ENCODE results near the gene IRGC. TPM values are rescaled to one million over a fixed set of nuclear protein-coding genes. Genes with fewer than 3 reads are reported as not detected.

The IRGC gene
- total RNA-seq, 3 donors from 2014 or later (not counting 1 experiment from before 2014, with no cell fraction given): not detected

DNA sequence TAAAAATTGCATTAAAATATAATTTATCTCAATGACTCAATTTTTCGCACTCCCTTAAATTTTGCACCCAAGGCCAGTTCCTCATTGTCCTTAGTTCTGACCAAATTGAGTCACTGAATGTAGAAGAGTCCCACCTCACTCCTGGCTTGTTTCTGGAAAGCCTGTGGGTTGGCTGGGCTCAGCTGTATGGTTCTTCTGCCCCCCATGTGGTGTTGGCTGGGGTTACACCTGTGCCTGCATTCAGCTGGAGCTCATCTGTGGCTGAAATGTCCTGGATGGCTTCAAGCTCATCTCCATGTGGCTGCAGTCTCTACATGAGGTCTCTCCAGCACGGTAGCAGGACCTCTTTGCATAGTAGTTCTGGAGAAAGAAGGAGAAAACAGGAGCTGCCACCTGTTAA, 7.2 kb upstream of the IRGC start:
- intact Hi-C loops (cut with micrococcal nuclease): no loop called here

GRCh38 chr19:43711751-43712355, 4.0 kb upstream of the IRGC start:
- DNase-seq: no peak
- no peak overlapping the region for H3K27ac Mint-ChIP-seq
- Histone ChIP-seq H3K4me1 (ENCODE audit: control insufficient read depth, insufficient read depth, low read length) (no peaks in the 10 kb centered on the region), H3K27me3 (ENCODE audit: control insufficient read depth, insufficient read depth, low read length) (no peaks in the 10 kb centered on the region), H3K4me3 (ENCODE audit: low read length) (no peak overlapping the region), H3K9me3 (ENCODE audit: control insufficient read depth, insufficient read depth, low read length) (peaks cover 2% of the 10 kb centered on the region), H3K36me3 (ENCODE audit: control insufficient read depth, insufficient read depth, low read length) (no peaks in the 10 kb centered on the region), H3K27ac (ENCODE audit: low read length) (no peak overlapping the region)
- H3K4me3 Mint-ChIP-seq: no peak overlapping the region
- intact Hi-C loops (cut with micrococcal nuclease): no loop called here
- no peaks in the 10 kb centered on the region for H3K9me3 Mint-ChIP-seq
- 81% methylated on average over 12 of the region's 12 CpGs for WGBS (ENCODE audit: insufficient coverage)
- no peak for TF ChIP-seq CTCF (IDR thresholded peaks at IDR 0.05)
- no peak for ATAC-seq
- H3K4me1 Mint-ChIP-seq: no peaks in the 10 kb centered on the region
- no peaks in the 10 kb centered on the region for H3K36me3 Mint-ChIP-seq
- peaks cover 0 to 10% of the 10 kb centered on the region in 2 donors for H3K27me3 Mint-ChIP-seq (ENCODE audit: low read depth in 2 of 2)

More for the DNA sequence above, 7.2 kb upstream of the IRGC start:
- H3K4me1 Mint-ChIP-seq: no peaks in the 10 kb centered on the region
- H3K4me3 ChIP-seq (ENCODE audit: low read length): no peak overlapping the region
- H3K9me3 Mint-ChIP-seq: no peaks in the 10 kb centered on the region
- DNase-seq (no peak), ATAC-seq (no peak)
- H3K9me3 ChIP-seq (ENCODE audit: control insufficient read depth, insufficient read depth, low read length): peaks cover 2% of the 10 kb centered on the region
- H3K27ac Mint-ChIP-seq: no peak overlapping the region
- H3K27me3 ChIP-seq (ENCODE audit: control insufficient read depth, insufficient read depth, low read length): no peaks in the 10 kb centered on the region
- H3K36me3 Mint-ChIP-seq: no peaks in the 10 kb centered on the region
- H3K27me3 Mint-ChIP-seq (ENCODE audit: low read depth in 2 of 2): peaks cover 10 to 13% of the 10 kb centered on the region in 2 donors
- whole genome bisulfite sequencing (ENCODE audit: insufficient coverage): 72% methylated on average over 1 of the region's 2 CpGs
- no peaks in the 10 kb centered on the region for H3K4me1 ChIP-seq (ENCODE audit: control insufficient read depth, insufficient read depth, low read length)
- no peak overlapping the region for H3K4me3 Mint-ChIP-seq
- TF ChIP-seq CTCF (IDR thresholded peaks at IDR 0.05): no peak
- H3K36me3 ChIP-seq (ENCODE audit: control insufficient read depth, insufficient read depth, low read length): no peaks in the 10 kb centered on the region
- H3K27ac ChIP-seq (ENCODE audit: low read length): no peak overlapping the region

- H3K9me3 ChIP-seq (ENCODE audit: control insufficient read depth, insufficient read depth, low read length): peaks cover 2% of the 10 kb centered on the region
- Mint-ChIP-seq H3K4me1 (no peaks in the 10 kb centered on the region), H3K27me3 (ENCODE audit: low read depth in 2 of 2) (peaks cover 0 to 10% of the 10 kb centered on the region in 2 donors), H3K9me3 (no peaks in the 10 kb centered on the region), H3K4me3 (no peak overlapping the region), H3K27ac (peak overlapping the region in 1 of 2 donors; percentile 45), H3K36me3 (no peaks in the 10 kb centered on the region)
- intact Hi-C loops (cut with micrococcal nuclease): no loop called here
- no peak for DNase-seq
- no peak for ATAC-seq
- H3K27me3 ChIP-seq (ENCODE audit: control insufficient read depth, insufficient read depth, low read length): no peaks in the 10 kb centered on the region
- no peak overlapping the region for H3K27ac ChIP-seq (ENCODE audit: low read length)
- no peaks in the 10 kb centered on the region for H3K36me3 ChIP-seq (ENCODE audit: control insufficient read depth, insufficient read depth, low read length)
- 83% methylated on average over 3 of the region's 3 CpGs for WGBS (ENCODE audit: insufficient coverage)
- no peak overlapping the region for H3K4me3 ChIP-seq (ENCODE audit: low read length)
- no peak for TF ChIP-seq CTCF (IDR thresholded peaks at IDR 0.05)
- no peaks in the 10 kb centered on the region for H3K4me1 ChIP-seq (ENCODE audit: control insufficient read depth, insufficient read depth, low read length)
These were observed 2.7 kb upstream of the IRGC start for GRCh38 chr19:43713208-43713607.
